Measurements from ENCODE around the gene DOCK10.

- TF ChIP-seq, protein P1, sequence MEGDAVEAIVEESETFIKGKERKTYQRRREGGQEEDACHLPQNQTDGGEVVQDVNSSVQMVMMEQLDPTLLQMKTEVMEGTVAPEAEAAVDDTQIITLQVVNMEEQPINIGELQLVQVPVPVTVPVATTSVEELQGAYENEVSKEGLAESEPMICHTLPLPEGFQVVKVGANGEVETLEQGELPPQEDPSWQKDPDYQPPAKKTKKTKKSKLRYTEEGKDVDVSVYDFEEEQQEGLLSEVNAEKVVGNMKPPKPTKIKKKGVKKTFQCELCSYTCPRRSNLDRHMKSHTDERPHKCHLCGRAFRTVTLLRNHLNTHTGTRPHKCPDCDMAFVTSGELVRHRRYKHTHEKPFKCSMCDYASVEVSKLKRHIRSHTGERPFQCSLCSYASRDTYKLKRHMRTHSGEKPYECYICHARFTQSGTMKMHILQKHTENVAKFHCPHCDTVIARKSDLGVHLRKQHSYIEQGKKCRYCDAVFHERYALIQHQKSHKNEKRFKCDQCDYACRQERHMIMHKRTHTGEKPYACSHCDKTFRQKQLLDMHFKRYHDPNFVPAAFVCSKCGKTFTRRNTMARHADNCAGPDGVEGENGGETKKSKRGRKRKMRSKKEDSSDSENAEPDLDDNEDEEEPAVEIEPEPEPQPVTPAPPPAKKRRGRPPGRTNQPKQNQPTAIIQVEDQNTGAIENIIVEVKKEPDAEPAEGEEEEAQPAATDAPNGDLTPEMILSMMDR (IDR thresholded peaks at IDR 0.05; ENCODE audit: poor library complexity): no peak
- TF ChIP-seq EZH2 (IDR thresholded peaks at IDR 0.05; ENCODE audit: borderline replicate concordance) (no peak), EZH2phosphoT487 (IDR thresholded peaks at IDR 0.05; ENCODE audit: low read depth, severe bottlenecking, unreplicated experiment) (no peak)
Observed at GRCh38 chr2:224847961-224848850, 194.1 kb downstream of the DOCK10 start.
